H1 (cell line): ENCODE measurements around the gene SPIB. TPM values are rescaled to one million over a fixed set of nuclear protein-coding genes. Genes with fewer than 3 reads are reported as not detected.

Source experiments
- CTCF ChIA-PET: fragments of 300-600 bp; sonication (Branson Sonifier 250); formaldehyde crosslinking; loops from one replicate; lab custom pipeline; 2021; ENCODE audit not compliant: partially characterized antibody; lab: Charles Lee
- POLR2A ChIA-PET: fragments of 300-600 bp; sonication (Branson Sonifier 250); formaldehyde crosslinking; loops from one replicate; lab custom pipeline; 2021; ENCODE audit warnings: inconsistent platforms; ENCODE audit not compliant: partially characterized antibody; lab: Charles Lee
- DNase-seq, 2 experiments: peaks; one replicate each; pipeline versions ENCODE4 v3.0.0 to v3.0.0-alpha.2; 2010 to 2022; ENCODE audit warnings: low spot score in 2 of 2, low read depth in 1 of 2, mixed read lengths in 1 of 2
- FAIRE-seq: peaks from 2 replicates; lab custom pipeline; 2011; peaks lifted over from hg19 to GRCh38; lab: Jason Lieb, UNC
- H2AFZ ChIP-seq: 2 replicates; pipeline ENCODE4 v1.8.1; 2012; ENCODE audit warnings: low read length, inconsistent platforms
- H2AK5ac ChIP-seq: 2 replicates; pipeline ENCODE4 v1.6.1; 2013; ENCODE audit warnings: low read depth, low read length
- H2BK120ac ChIP-seq: replicated peaks from 2 replicates; pipeline ENCODE3; 2013; ENCODE audit warnings: low read depth, low read length, inconsistent platforms
- H2BK12ac ChIP-seq: 2 replicates; pipeline ENCODE4 v1.6.1; 2013; ENCODE audit warnings: low read depth, low read length
- H2BK15ac ChIP-seq: 2 replicates; pipeline ENCODE4 v1.6.1; 2013; ENCODE audit warnings: low read length
- H2BK20ac ChIP-seq: 2 replicates; pipeline ENCODE4 v1.6.1; 2013; ENCODE audit warnings: low read length
- H2BK5ac ChIP-seq: 2 replicates; pipeline ENCODE4 v1.6.1; 2013; ENCODE audit warnings: low read depth, low read length
- H3K14ac ChIP-seq: 2 replicates; pipeline ENCODE4 v1.6.1; 2013; ENCODE audit warnings: inconsistent platforms; ENCODE audit not compliant: insufficient read length
- H3K18ac ChIP-seq: 2 replicates; pipeline ENCODE4 v1.6.1; 2013; ENCODE audit warnings: low read length; ENCODE audit errors: extremely low read depth
- H3K23ac ChIP-seq: 2 replicates; pipeline ENCODE4 v1.6.1; 2013; ENCODE audit warnings: inconsistent platforms; ENCODE audit not compliant: insufficient read length
- H3K23me2 ChIP-seq: 2 replicates; pipeline ENCODE4 v1.6.1; 2013; ENCODE audit warnings: low read depth, low read length
- H3K27ac ChIP-seq: 2 replicates; pipeline ENCODE4 v1.6.1; 2011; ENCODE audit warnings: low read depth, low read length, inconsistent platforms
- H3K27me3 ChIP-seq, 4 experiments: replicated peaks in 1 of 4; 1 replicate in 1 of 4; 2 replicates in 3 of 4; pipeline versions ENCODE4 v1.6.1 to v1.8.1; 2011 to 2013; ENCODE audit warnings: low read length in 3 of 4, mild to moderate bottlenecking in 3 of 4, inconsistent platforms in 2 of 4, mixed read lengths in 2 of 4, moderate library complexity in 1 of 4; ENCODE audit not compliant: control insufficient read depth in 3 of 4, insufficient read depth in 3 of 4; ENCODE audit errors: extremely low read depth in 1 of 4
- H3K36me3 ChIP-seq, 4 experiments: 2 replicates each; pipeline versions ENCODE4 v1.6.1 to v1.8.1; 2011 to 2013; ENCODE audit warnings: mild to moderate bottlenecking in 4 of 4, low read length in 3 of 4, moderate library complexity in 2 of 4, control low read depth in 1 of 4, inconsistent platforms in 1 of 4; ENCODE audit not compliant: insufficient read depth in 4 of 4, control insufficient read depth in 2 of 4
- H3K4ac ChIP-seq: replicated peaks from 2 replicates; pipeline ENCODE3; 2013; ENCODE audit warnings: low read length, low read depth, mixed read lengths, inconsistent platforms; ENCODE audit not compliant: insufficient read length
- H3K4me1 ChIP-seq, 4 experiments: replicated peaks in 1 of 4; 1 replicate in 1 of 4; 2 replicates in 3 of 4; pipeline versions ENCODE4 v1.6.1 to v1.8.1; 2011 to 2013; ENCODE audit warnings: low read length in 3 of 4, inconsistent platforms in 2 of 4, mixed read lengths in 1 of 4; ENCODE audit not compliant: insufficient read depth in 4 of 4, control insufficient read depth in 3 of 4
- H3K4me2 ChIP-seq, 2 experiments: 2 replicates each; pipeline versions ENCODE4 v1.6.1 to v1.8.1; 2011 to 2013; ENCODE audit warnings: low read depth in 2 of 2, low read length in 2 of 2, control low read depth in 1 of 2, inconsistent platforms in 1 of 2, mild to moderate bottlenecking in 1 of 2; ENCODE audit not compliant: insufficient read depth in 1 of 2
- H3K4me3 ChIP-seq, 4 experiments: fragments of 200-600, 300-600 bp in 1 of 4; sonication (generic), shearing (Covaris generic), sonication (Bioruptor Twin) in 1 of 4; 2 replicates each; pipeline versions ENCODE4 v1.5.1 to v1.8.1; 2011 to 2016; ENCODE audit warnings: low read length in 4 of 4, low read depth in 3 of 4, control low read depth in 2 of 4, inconsistent platforms in 2 of 4, mild to moderate bottlenecking in 2 of 4, mixed read lengths in 1 of 4, moderate library complexity in 1 of 4; ENCODE audit not compliant: insufficient read depth in 2 of 4; ENCODE audit errors: extremely low read depth in 1 of 4
- H3K56ac ChIP-seq: replicated peaks from 2 replicates; pipeline ENCODE3; 2013; ENCODE audit warnings: low read depth, mild to moderate bottlenecking, mixed read lengths, low read length, inconsistent platforms; ENCODE audit not compliant: insufficient read length
- H3K79me1 ChIP-seq: 2 replicates; pipeline ENCODE4 v1.6.1; 2013; ENCODE audit warnings: low read depth, low read length, control low read depth
- H3K79me2 ChIP-seq, 2 experiments: 2 replicates each; pipeline versions ENCODE4 v1.6.1 to v1.8.1; 2012 to 2013; ENCODE audit warnings: low read length in 2 of 2, mild to moderate bottlenecking in 2 of 2, inconsistent platforms in 1 of 2; ENCODE audit not compliant: insufficient read depth in 2 of 2, control insufficient read depth in 1 of 2
- H3K9ac ChIP-seq, 4 experiments: replicated peaks in 1 of 4; 1 replicate in 1 of 4; 2 replicates in 3 of 4; pipeline versions ENCODE4 v1.6.1 to v1.8.1; 2011 to 2013; ENCODE audit warnings: low read depth in 3 of 4, low read length in 3 of 4, control low read depth in 2 of 4, mild to moderate bottlenecking in 2 of 4, moderate library complexity in 2 of 4, inconsistent platforms in 1 of 4; ENCODE audit errors: extremely low read depth in 1 of 4
- H3K9me3 ChIP-seq, 2 experiments: 2 replicates each; pipeline versions ENCODE4 v1.6.1 to v1.8.1; 2012 to 2013; ENCODE audit warnings: mild to moderate bottlenecking in 2 of 2, moderate library complexity in 2 of 2, control low read depth in 1 of 2, inconsistent platforms in 1 of 2, low read depth in 1 of 2, low read length in 1 of 2, mixed read lengths in 1 of 2; ENCODE audit not compliant: insufficient read depth in 2 of 2
- H4K20me1 ChIP-seq, 2 experiments: replicated peaks in 1 of 2; 2 replicates each; pipeline versions ENCODE3 to v1.8.1; 2011 to 2013; ENCODE audit warnings: inconsistent platforms in 2 of 2, low read length in 2 of 2, mild to moderate bottlenecking in 1 of 2; ENCODE audit not compliant: insufficient read depth in 2 of 2, control insufficient read depth in 1 of 2
- H4K5ac ChIP-seq: 2 replicates; pipeline ENCODE4 v1.6.1; 2013; ENCODE audit warnings: low read length, low read depth, mixed read lengths, inconsistent platforms; ENCODE audit not compliant: insufficient read length
- H4K8ac ChIP-seq: 2 replicates; pipeline ENCODE4 v1.8.0; 2013; ENCODE audit warnings: mild to moderate bottlenecking, moderate library complexity, low read length, inconsistent platforms; ENCODE audit not compliant: insufficient read depth; ENCODE audit errors: extremely low read depth
- H4K91ac ChIP-seq: replicated peaks from 2 replicates; pipeline ENCODE3; 2013; ENCODE audit warnings: low read length, mixed read lengths, inconsistent platforms; ENCODE audit not compliant: insufficient read length
- BRCA1 ChIP-seq: IDR thresholded peaks from 2 replicates; pipeline ENCODE4 v1.6.1; 2012; ENCODE audit warnings: low read depth, low read length, improper control_type of control experiment
- CBX8 ChIP-seq: fragments of 300-800, 300-1000 bp; sonication (generic); IDR thresholded peaks from 2 replicates; pipeline ENCODE4 v1.7.1; 2016; ENCODE audit warnings: low read depth, low read length, borderline replicate concordance
- EZH2 ChIP-seq: fragments of 200-600 bp; sonication (generic); IDR thresholded peaks from 2 replicates; pipeline ENCODE4 v1.7.1; 2012; ENCODE audit warnings: low read depth, mild to moderate bottlenecking, moderate library complexity, low read length, inconsistent platforms; ENCODE audit not compliant: severe bottlenecking
- JUN ChIP-seq: IDR thresholded peaks from 2 replicates; pipeline ENCODE4 v1.6.1; 2011; ENCODE audit warnings: low read depth, mild to moderate bottlenecking, improper control_type of control experiment, low read length
- NANOG ChIP-seq: IDR thresholded peaks from 2 replicates; pipeline ENCODE4 v1.6.1; 2011; ENCODE audit warnings: low read length, low read depth, mild to moderate bottlenecking, inconsistent platforms; ENCODE audit not compliant: insufficient read depth, poor library complexity, severe bottlenecking
- PHF8 ChIP-seq: fragments of 200-600 bp; sonication (generic); conservative IDR thresholded peaks from 2 replicates; pipeline ENCODE4 v1.7.1; 2012; ENCODE audit warnings: low read depth, mild to moderate bottlenecking, inconsistent platforms, low read length, moderate library complexity
- POU5F1 ChIP-seq: IDR thresholded peaks from 2 replicates; pipeline ENCODE4 v1.6.1; 2011; ENCODE audit warnings: low read depth, mild to moderate bottlenecking, low read length, moderate library complexity
- RAD21 ChIP-seq, 2 experiments: IDR thresholded peaks in 1 of 2; conservative IDR thresholded peaks in 1 of 2; 2 replicates each; pipeline ENCODE4 v1.6.1; 2011; ENCODE audit warnings: low read depth in 2 of 2, low read length in 2 of 2, improper control_type of control experiment in 1 of 2, inconsistent platforms in 1 of 2, mild to moderate bottlenecking in 1 of 2, moderate library complexity in 1 of 2
- RBBP5 ChIP-seq: IDR thresholded peaks from 2 replicates; pipeline ENCODE4 v1.7.1; 2012; ENCODE audit warnings: low read depth, mild to moderate bottlenecking, inconsistent platforms, low read length, moderate library complexity, borderline replicate concordance
- SIN3A ChIP-seq, 2 experiments: IDR thresholded peaks in 1 of 2; conservative IDR thresholded peaks in 1 of 2; 2 replicates each; pipeline ENCODE4 v1.6.1; 2011 to 2012; ENCODE audit warnings: low read length in 2 of 2, improper control_type of control experiment in 1 of 2, low read depth in 1 of 2, mild to moderate bottlenecking in 1 of 2
- SIX5 ChIP-seq: IDR thresholded peaks from 2 replicates; pipeline ENCODE4 v1.6.1; 2011; ENCODE audit warnings: mild to moderate bottlenecking, low read depth, low read length
- SP4 ChIP-seq: IDR thresholded peaks from 2 replicates; pipeline ENCODE4 v1.6.1; 2012; ENCODE audit warnings: low read length, inconsistent platforms
- SRF ChIP-seq: IDR thresholded peaks from 2 replicates; pipeline ENCODE4 v1.6.1; 2011; ENCODE audit warnings: mild to moderate bottlenecking, low read depth, low read length, moderate library complexity
- TEAD4 ChIP-seq: IDR thresholded peaks from 2 replicates; pipeline ENCODE4 v1.6.1; 2012; ENCODE audit warnings: low read depth, low read length, inconsistent platforms, mixed read lengths
- WGBS, 2 experiments: shearing (Covaris generic) in 1 of 2; methylation state at CpG; one replicate each; pipeline versions ENCODE4 v1.1.6 to v1.1.7; 2013 to 2015; ENCODE audit warnings: low lambda C conversion rate in 2 of 2, mixed read lengths in 2 of 2, inconsistent platforms in 1 of 2, low coverage in 1 of 2, missing lambda C conversion rate in 1 of 2; ENCODE audit not compliant: insufficient replicate concordance in 2 of 2, insufficient coverage in 1 of 2, insufficient read length in 1 of 2; ENCODE audit errors: extremely low coverage in 1 of 2, missing lambda C conversion rate in 1 of 2; 5-methylcytosine and 5-hydroxymethylcytosine counted together
- polyA plus RNA-seq, 7 experiments: library from polyadenylated mRNA; depleted of rRNA in 3 of 7; stranded (reverse) in 5 of 7; unstranded in 2 of 7; fragments of >200 nt in 5 of 7; fragments of 200-250 nt in 2 of 7; gene quantifications; 1 replicate in 5 of 7; 2 replicates in 1 of 7; 4 replicates in 1 of 7; pipeline versions ENCODE4 v1.2.1 to v1.2.3, GENCODE V29; 2011 to 2013; ENCODE audit warnings: missing spikeins in 2 of 7, mixed read lengths in 2 of 7
- total RNA-seq: library from RNA; stranded (reverse); fragmentation: NEBNext Ultra II Directional; extraction: Animal tissue kit (Norgen Biotek cat#: 25700); gene quantifications from 2 replicates; pipeline ENCODE4 v1.2.1, GENCODE V29; 2021

Gene SPIB
- total and polyA plus RNA-seq, 2 of the 8 experiments (the other 6 are each of a cell fraction or from before 2014, with no cell fraction given), result 11.1 to 17.4 TPM

GRCh38 chr19:50377517-50377916 lies 41.2 kb upstream of the SPIB start:
- Histone ChIP-seq H2BK12ac (no peak overlapping the region), H3K56ac (no peak overlapping the region), H2BK20ac (no peak overlapping the region), H2BK5ac (no peak overlapping the region), H4K8ac (no peak overlapping the region), H3K4ac (no peak overlapping the region), H3K27me3 (no peaks in the 10 kb centered on the region), H3K79me2 (no peaks in the 10 kb centered on the region), H3K9ac (no peak overlapping the region; a peak in 1 of 7 replicates), H3K23me2 (no peaks in the 10 kb centered on the region), H3K23ac (no peak overlapping the region), H3K18ac (no peak overlapping the region), H2BK120ac (no peak overlapping the region), H3K36me3 (peaks cover 12 to 42% (median 33%) of the 10 kb centered on the region in 4 experiments), H2BK15ac (no peak overlapping the region), H3K4me3 (peak overlapping the region in 1 of 4 experiments; percentile 52; a peak in 1 of 8 replicates), H2AFZ (no peak overlapping the region), H2AK5ac (no peak overlapping the region), H3K14ac (no peak overlapping the region), H4K20me1 (peaks cover 5% of the 10 kb centered on the region in 2 experiments), H3K27ac (no peak overlapping the region), H3K4me1 (peaks cover 0 to 4% (median 1%) of the 10 kb centered on the region in 4 experiments; a peak in 3 of 7 replicates), H4K5ac (no peak overlapping the region), H3K4me2 (peak overlapping the region; percentile 18 to 65), H3K9me3 (no peaks in the 10 kb centered on the region), H3K79me1 (no peaks in the 10 kb centered on the region; the same call in 1 of the 2 replicates), H4K91ac (no peak overlapping the region)
- ChIA-PET CTCF (interaction anchor here (1.0 to 3.3 kb wide), 3 partner anchors 9 to 84 kb away, joined by 4 to 11 read pairs (median 9); no protein-coding TSS in a partner anchor), POLR2A (interaction anchor here (1.9 kb wide), 1 partner anchor 44 kb away, joined by 5 read pairs; no protein-coding TSS in a partner anchor)
- 92% methylated on average over 9 of the region's 9 CpGs; no CpG with 5 or more reads in 1 of the 2 experiments for WGBS, 2 experiments
- DNase-seq (no peak), FAIRE-seq (no peak)
- no peak for TF ChIP-seq CBX8
- TF ChIP-seq EZH2, result no peak
- no peak for TF ChIP-seq SP4
- no peak for TF ChIP-seq TEAD4
- no peak for TF ChIP-seq RBBP5
- TF ChIP-seq SRF, result no peak
- TF ChIP-seq PHF8, result no peak
- TF ChIP-seq NANOG, result no peak
- TF ChIP-seq POU5F1, result no peak
- no peak for TF ChIP-seq JUN
- no peak for TF ChIP-seq BRCA1
- TF ChIP-seq SIN3A (conservative IDR thresholded peaks at IDR 0.05 in 1 of 2, IDR thresholded peaks at IDR 0.05 in 1 of 2; ENCODE audit: low read depth in 1 of 2, low read length in 2 of 2), result no peak
- TF ChIP-seq SIX5, result no peak
- TF ChIP-seq RAD21 (IDR thresholded peaks at IDR 0.05 in 1 of 2, conservative IDR thresholded peaks at IDR 0.05 in 1 of 2; ENCODE audit: low read depth in 2 of 2, low read length in 2 of 2), result no peak
